Measurements from ENCODE around the gene BACH1.
"Not testable (repeated sequence)": the region's sequence is repeated elsewhere in the genome, so short reads cannot be mapped to it uniquely, and the experiment has no call there.

DNA sequence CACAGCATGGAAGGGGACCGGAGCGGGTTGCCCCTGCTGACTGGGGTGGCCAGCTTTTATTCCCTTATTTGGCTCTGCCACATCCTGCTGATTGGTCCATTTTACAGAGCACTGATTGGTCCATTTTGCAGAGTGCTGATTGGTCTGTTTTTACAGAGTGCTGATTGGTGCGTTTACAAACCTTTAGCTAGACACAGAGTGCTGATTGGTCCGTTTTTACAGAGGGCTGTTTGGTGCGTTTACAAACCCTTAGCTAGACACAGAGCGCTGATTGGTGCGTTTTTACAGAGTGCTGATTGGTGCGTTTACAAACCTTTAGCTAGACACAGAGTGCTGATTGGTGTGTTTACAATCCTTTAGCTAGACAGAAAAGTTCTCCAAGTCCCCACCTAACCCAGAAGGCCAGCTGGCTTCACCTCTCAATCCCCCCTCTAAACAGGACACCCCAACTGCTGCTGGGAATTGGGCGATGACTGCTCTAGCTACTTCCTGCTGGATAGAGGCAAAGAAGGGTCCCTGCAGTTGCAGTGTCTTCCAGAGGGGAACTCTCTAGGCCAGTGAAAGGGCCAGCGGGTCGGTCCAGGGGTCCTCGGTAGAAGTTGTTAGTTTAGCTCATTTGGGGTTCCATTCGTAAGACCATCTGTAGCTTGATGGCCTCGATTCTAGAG lies 56.5 kb downstream of the BACH1 start:
- not testable (repeated sequence) for TF ChIP-seq POLR2A (IDR thresholded peaks at IDR 0.05; ENCODE audit: low read length); GATA1 (IDR thresholded peaks at IDR 0.05; ENCODE audit: low read depth, low read length)

All from erythroblast (primary cell).